Stimulated activated CD8-positive, alpha-beta memory T cell treated with anti-CD3 and anti-CD28 coated beads, Interleukin-15, amount 100 ng/mL, for 4 hours (primary cell): Measurements from ENCODE around the gene GUCY1A1.

Experiments
- DNase-seq, 2 donors: peaks; one replicate each; pipeline ENCODE4 v3.0.0-alpha.2; 2020; ENCODE audit warnings: low read depth in 2 of 2

Gene GUCY1A1

DNA sequence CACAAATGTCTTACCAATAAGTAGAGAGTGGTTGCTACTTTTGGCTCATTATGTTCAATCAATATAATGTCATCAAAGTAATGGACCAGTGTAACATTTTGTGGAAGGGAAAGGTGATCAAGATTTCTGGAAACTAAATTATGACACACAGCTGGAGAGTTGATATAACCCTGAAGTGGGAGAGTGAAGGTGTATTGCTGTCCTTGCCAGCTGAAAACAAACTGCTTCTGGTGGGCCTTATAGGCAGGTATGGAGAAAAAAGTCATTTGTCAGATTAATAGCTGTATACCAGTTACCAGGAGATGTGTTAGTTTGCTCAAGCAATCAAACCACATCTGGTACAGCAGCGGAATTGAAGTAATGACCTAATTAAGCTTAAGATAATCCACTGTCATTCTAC is 74.9 kb downstream of the GUCY1A1 start:
- DNase-seq, result no peak

DNA sequence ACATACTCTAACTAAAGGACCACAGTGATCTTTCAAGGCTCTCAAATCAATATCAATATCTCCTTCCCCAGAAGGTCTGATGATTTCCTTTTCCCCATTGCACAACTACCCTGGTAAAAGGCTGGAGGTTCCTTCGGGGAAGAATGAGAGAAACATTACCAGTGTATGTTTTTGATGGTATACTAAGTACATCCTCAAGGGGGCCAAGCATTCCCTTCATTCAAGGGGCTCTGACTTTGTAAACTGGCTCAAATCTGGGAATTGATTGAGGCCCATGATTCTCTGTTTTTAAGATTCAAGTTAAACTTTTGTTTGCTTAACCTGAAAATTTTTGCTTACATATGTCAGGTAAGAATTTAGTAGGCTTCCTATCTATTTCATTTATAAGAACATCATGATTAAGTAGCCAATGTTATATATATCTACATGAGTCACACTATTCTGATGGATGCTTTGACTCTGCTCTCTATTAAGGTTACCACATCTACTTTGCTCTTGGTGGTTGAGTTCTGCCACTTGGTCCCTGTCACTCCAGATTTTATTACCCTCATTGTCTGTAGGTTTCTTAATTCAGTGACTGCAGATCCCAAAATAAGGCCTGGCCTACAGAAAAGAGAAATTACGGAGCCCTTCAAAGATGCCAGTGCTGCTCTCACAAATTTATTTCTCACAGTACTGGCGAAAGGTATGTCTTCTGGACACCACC is 75.8 kb downstream of the GUCY1A1 start:
- no peak for DNase-seq

DNA sequence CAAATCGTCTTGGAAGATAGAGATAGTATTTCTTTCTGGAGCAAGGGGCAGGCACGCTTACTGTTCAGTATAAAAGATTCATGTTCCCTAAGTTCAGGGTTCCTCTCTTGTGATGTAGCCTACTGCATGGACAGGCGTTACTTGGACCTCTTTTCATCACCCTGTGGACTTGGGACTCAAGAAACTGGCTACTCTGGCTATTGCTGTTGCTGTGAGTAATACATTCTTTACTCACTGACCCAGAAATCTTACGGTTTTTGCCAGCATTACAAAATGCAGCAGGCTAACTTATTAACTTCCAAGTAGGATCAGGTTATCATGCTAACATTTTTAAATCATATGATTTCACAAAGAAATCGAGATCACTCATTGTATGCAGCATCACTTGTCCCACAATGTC is 79.3 kb downstream of the GUCY1A1 start:
- DNase-seq, result no peak

DNA sequence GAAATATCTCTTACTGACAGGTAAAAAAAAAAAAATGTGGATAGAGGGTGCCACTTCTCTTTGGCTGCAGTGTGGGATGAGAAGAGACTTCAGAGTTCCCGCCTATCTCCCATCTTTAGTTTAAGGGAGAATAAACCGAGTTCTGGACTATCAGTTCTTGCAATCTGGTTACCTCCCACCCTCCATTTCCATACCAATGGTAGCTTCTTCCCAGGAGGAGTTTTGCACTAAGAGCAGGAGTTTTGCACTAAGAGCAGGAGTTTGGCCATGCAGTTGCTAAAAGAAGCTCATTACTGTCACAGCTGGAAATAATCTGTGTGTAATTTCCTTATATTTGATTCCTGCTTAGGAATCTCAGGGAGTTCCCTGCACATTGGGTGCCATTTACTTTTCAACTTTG is 81.4 kb downstream of the GUCY1A1 start:
- DNase-seq, result no peak

DNA sequence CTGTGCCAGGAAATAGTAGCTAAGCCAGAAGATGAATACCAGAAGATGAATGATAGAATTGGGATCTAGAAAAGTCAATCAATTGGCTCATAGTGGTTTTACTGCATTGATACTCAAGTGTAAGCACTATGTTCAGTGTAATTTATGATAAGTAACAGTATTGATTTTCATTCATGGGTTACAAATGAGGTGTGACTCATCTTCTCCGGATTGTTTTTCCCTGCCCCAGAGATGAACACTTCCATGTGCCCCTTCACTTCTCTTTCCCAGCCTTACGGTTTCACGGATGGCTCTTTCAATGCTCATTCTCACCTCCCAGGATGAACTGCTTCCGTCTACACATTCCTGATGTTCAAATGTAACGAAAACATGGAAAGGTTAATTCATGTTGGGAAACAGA is 82.4 kb downstream of the GUCY1A1 start:
- DNase-seq, result no peak

DNA sequence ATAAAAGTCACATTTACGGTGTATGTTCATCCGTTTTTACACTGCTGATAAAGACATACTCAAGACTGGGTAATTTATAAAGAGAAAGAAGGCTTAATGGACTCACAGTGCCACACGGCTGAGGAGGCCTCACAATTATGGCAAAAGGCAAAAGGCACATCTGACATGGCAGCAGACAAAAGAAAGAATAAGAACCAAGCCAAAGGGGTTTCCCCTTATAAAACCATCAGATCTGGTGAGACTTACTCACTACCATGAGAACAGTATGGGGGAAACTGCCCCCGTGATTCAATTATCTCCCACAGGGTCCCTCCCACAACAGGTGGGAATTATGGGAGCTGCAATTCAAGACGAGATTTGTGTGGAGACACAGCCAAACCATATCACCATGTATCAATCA is 84.9 kb downstream of the GUCY1A1 start:
- DNase-seq, result no peak

DNA sequence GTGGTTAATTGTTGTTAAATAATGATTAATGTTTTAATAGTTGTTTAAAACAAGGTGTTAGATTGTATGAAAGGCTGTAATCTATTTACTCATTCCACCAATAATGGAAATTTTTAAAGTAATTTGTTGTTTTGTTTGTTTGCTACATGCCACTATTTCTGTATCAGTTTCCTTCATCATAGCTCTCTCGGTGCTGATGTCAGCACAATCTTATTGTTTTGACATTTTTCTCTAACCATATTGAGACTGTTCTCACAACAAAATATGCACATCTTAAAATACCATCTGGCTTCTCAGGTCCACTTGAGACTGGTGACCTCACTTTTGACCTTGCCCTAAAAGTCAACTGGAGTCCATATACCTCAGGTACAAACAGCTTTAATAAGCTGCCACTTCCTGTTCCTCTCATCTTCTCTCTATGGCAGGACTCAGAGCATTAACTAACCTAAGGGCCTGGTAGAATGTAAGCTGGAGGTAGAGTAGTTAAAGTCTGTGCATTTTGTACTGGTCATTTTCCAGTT is 91.2 kb downstream of the GUCY1A1 start:
- DNase-seq, result no peak

DNA sequence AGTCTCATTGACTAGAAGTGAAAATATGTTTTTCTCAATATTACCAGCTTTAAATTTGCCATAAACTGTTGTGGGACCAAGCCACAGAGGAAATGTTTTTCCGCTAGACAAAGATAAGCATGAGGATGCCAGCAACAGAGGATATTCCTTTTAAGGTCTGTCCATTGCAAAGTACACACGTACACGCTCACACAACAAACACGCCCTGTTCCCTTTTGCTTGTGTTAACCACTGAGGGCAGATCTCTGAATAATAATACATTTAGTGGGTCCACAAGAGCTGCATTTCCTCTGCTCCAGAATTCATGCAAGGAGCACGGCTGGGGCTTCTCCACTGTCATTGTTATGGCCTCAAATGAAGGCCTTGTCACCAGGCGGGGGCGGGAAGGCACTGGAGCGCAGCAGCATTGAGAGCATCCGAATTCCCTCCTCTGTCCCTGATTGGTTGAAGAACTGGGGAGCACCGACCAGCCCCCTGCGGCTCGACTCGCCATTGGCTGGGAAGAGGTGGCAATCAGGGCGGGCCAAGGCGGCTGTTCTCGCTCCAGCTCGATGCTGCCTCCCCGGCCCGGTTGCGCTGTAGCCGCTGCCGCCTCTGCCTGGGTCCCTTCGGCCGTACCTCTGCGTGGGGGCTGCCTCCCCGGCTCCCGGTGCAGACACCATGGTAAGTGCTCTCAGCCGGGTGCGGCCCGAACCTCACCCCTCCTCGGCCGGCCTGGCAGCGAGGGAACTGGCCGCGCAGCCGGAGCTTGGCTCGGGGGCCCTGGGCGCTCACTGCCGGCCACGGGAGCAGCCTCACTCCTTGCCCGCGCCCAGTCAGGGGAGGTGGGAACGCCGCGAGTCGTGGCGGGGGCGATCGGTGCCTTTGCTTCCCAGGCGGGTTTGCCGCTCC is 92.1 kb downstream of the GUCY1A1 start, which contains the start of gene GUCY1B1:
TSS of gene GUCY1B1 (plus strand) at position 541 of the 891 bp plus-strand sequence. CDS start at position 661, 120 bp downstream.
- peak; percentile 31 to 46 for DNase-seq

DNA sequence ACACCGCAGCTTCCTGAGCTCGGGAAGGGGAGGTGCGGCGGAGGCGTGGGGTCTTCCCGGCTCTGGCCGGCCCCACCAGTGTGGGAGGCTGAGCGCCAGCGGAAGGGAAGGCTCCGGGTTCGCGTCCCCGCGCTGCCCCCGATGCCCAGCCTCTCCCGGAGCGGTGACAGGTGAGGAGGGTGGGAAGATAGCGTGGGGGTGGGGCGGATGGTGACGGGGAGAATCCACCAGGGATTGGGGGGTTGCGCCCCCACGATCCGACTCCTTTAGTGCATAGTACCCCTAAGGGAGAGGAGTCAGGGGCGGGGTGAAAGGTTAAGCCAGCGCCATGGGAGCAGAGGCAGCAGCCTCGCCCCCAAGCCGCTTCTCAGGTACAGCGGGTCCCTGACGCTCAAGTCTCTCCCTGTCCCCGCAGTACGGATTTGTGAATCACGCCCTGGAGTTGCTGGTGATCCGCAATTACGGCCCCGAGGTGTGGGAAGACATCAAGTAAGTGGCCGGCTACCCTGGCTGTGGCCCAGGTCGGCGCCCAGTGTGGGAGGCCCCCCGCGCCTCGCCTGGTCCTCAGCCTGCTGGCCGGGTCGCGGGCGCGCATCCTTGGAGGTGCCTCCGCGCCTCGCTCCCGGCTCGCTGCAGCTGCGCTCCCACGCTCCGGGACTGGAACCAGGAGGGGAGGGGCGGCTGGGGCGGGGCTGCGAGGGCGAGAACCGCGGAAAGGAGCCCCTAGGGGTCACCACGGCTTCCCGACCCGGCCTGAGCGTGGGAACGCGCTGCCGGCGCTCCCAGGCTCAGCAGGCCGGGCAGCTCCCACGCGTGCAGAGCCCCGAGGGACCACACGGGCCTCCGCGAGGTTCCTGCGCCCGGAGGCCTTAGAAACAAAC is 93.0 kb downstream of the GUCY1A1 start:
- no peak for DNase-seq

DNA sequence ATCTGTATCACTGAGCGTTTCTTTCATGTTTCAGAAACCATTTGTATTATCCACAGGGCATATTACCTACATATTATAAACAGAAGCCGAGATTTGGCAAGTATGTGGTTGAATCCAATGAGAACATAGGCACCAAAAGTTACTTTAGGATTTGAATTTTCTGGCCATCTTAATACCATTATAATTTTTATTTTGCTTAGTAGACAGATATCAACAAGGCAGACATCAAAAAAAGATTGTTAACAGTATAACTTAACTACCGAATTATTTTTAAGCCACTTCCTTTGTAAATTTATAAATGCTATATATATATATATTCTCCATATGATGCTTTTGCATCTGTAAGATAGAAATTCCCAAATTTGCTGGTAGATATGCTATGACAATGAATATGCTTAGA is 94.4 kb downstream of the GUCY1A1 start:
- DNase-seq, result no peak

DNA sequence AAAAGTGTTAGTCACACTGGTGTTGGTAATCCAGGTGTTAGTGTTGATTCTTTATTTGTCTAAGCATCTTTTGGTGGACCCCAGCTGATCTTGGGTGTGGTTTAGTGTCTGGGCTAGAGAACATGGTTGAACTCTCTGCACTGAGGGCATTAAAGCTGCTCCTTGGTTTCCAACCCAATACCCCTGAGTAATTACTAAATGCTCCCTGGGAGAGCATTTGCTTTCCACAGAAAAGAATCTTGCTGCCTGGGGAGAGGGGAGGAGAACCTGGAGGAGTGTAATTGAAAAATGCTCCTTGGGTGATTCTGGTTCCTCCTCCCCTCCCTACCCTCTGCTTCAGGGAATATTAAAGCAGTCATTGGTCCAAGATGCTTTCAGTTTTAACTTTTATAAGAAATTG is 95.3 kb downstream of the GUCY1A1 start:
- DNase-seq, result no peak

DNA sequence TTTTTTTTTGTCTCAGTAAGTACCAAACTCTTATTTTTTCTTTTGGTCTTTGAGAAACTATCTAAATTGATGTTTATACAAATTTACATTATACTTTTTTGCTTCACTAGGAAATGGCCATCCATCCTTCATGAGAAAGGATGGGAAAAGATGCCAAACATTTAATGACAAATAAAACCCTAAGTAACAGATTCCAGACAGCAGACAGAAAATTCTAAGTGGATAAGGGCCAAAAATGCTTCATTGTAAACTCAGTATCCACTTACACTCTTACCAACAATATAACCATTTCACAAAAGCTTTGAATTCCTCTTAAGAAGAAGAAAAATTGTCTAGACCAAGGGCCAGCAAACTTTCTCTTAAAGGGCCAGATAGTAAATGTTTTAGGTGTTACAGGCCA is 95.7 kb downstream of the GUCY1A1 start:
- no peak for DNase-seq

DNA sequence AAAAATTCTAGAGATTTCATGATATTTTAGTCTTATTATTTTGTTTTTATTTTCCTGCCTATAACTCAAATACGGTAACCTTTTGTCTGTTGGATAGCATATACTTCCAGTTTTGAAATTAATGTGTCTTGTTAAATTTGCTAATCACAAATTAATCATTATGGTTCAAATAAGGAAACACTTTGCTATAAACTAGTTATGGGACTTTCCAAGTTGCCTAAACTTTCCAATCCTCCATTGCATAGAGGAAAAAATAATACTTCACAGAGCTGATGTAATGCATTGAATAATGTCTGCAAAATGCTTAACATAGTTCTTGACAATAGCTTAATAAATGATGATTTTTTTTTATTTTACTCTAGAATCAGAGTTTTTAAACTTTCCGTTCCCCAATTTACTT is 96.9 kb downstream of the GUCY1A1 start:
- no peak for DNase-seq

DNA sequence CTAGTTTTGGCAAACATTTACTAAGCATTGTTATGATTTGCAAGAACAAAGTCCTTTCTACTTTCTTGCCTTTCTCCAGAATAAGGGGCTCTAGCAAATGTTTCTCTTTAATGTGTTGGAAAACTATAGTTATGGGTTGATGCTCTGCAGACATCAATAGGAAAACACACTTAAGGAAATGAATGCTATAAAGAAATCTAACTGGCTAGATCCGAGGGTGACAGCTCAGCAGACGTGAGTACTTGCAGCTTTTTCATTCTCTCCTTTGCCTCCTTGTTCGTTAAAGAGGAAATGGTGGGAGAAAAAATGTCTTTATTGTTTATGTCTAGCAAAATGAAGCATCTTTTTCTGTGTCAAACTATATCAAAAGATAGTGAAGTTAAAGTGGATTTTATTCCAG is 98.5 kb downstream of the GUCY1A1 start:
- no peak for DNase-seq

DNA sequence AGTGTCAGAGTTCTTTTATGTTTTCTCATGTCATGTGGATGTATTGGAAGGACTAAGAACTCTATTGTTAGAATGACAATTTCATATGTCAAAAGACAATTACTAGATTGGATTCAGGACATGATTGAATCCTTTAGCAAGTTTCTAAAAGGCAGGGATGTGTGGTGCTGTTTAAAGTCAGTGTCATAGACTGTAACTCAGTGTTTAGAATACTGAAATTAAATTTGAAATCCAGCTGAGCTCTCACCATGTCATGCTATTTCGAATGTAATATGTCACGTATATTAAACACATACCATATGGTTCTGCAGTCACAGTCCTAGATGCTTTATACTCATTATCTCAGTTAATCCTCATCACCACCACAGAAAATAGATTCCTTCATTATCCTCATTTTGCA is 100.0 kb downstream of the GUCY1A1 start:
- DNase-seq, result no peak

DNA sequence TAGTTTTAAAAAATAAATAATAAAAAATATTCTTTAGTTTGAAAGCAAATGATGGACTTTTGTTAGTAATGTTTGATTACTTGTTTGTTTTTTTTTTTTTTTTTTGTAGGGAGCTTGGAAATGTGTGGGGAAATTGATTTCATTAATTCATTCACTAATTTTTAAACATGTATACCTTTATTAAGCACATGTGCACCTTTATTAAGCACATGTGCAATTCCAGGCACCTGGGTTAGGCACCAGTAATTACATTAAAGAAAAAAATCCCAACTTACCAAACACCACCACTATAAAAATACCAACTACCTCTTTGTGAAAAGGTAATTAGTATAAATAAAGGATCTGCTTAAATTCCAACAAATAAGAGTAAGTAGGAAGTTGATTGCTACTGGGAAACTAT is 101.7 kb downstream of the GUCY1A1 start:
- no peak for DNase-seq

DNA sequence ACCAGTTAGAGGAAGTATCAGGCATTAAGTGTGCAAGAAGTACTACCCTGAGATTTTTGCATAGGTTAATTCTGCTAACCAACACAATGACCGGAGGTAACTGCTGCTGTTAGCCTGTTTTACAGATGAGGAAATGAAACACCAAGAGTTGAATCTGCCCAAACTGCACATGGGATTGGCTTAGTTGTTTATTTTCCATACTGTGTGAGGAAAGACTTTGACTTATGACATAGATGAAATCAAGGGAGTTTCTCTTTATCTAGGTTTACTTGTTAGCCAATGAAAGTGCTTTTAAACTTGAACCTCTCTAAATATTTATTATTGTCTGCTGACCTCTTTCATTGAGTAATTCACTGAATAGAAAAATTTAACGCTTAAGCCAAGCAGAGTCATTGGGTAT is 102.4 kb downstream of the GUCY1A1 start:
- DNase-seq, result no peak

DNA sequence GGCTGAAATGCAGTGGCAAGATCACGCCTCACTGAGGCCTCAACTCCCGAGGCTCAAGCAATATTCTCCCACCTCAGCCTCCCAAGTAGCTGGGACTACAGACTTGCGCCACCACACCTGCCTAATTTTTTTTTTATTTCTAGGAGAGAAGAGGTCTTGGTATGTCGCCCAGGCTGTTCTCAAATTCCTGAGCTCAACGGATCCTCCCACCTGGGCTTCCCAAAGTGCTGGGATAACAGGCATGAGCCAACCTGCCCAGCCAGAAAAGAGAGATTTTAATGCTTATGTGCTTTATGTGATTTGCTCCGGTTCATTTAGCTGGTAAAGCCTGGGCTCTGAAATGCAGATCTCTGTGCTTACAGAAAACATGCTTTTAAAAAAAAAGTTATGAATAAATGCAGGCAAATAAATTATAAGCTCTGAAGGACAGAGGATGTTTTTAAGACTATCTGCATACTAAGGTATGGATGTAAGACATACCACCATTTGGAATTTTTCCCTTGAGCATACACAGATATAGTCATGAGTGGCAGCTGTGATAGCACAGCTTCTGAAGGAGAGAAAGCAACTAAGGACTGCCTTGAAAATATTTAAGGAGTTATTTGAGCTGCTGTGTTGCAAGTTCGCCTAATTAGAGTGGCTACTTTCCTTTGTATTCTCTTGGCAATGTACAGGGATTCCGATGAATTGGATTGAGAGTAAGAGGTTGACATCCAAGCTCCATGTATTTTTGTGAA is 106.0 kb downstream of the GUCY1A1 start:
- no peak for DNase-seq

DNA sequence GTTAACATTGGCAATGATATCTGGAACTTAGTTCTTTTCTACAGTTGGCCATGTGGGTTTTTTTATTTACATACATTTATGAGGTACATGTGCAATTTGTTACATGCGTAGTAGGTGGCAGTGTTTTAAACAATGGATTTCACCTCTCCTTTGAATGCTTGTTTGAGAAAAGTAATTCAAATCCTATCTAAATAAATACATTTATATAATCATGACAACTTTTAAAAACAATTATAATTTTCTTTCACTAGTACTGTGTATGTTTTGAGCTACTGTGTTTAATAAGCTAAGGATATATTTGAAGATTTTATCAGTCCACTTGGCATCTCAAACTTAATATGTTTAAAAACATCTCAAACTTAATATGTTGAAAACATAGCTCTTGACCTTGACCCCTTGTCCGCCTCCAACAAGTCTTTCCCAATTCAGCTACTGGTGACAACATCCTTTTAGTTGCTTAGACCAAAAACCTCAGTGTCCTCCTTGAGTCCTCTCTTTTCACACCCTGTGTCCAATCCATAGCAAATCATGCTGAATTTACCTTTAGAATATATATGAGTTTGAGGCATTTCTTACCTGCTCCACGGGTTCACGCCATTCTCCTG is 106.7 kb downstream of the GUCY1A1 start:
- DNase-seq, result no peak

DNA sequence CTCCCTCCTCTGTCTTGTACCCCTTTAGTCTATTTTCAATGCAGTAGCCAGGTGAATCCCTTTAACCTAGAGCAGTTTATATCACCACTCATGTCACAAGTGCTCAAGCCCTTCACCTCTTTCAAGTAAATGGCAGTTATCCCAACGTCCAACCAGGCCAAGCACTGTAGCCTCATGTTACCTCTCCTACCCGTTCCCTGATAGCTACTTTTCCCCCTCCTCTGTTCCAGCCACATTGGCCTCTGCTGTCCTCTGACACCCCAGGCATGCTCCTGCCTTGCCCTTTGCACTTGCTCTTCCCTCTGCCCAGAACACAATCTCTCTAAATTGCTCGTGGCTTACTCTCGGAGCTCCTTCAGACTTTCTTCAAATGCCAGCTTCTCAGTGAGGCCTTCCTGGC is 107.4 kb downstream of the GUCY1A1 start:
- no peak for DNase-seq
